Subcutaneous abdominal adipose tissue (tissue), 5 donors: ENCODE data around the gene PHPT1.

ENCODE experiments used
- H3K27ac ChIP-seq: one replicate; pipeline ENCODE4 v1.7.0; 2013; ENCODE audit warnings: low read depth, mild to moderate bottlenecking, inconsistent platforms, low read length, moderate library complexity
- H3K27me3 ChIP-seq, 5 donors: one replicate each; pipeline ENCODE4 v1.7.0; 2013; ENCODE audit warnings: low read length in 5 of 5, inconsistent platforms in 1 of 5; ENCODE audit not compliant: control insufficient read depth in 5 of 5, insufficient read depth in 4 of 5
- H3K36me3 ChIP-seq, 5 donors: one replicate each; pipeline ENCODE4 v1.7.0; 2013; ENCODE audit warnings: low read length in 5 of 5; ENCODE audit not compliant: control insufficient read depth in 5 of 5, insufficient read depth in 5 of 5
- H3K4me1 ChIP-seq, 5 donors: one replicate each; pipeline ENCODE4 v1.7.0; 2013; ENCODE audit warnings: low read length in 5 of 5, mild to moderate bottlenecking in 3 of 5, moderate library complexity in 1 of 5; ENCODE audit not compliant: control insufficient read depth in 5 of 5, insufficient read depth in 5 of 5
- H3K4me3 ChIP-seq, 5 donors: one replicate each; pipeline ENCODE4 v1.7.0; 2013; ENCODE audit warnings: low read length in 5 of 5, low read depth in 1 of 5
- H3K9ac ChIP-seq, 5 donors: one replicate each; pipeline ENCODE4 v1.7.0; 2013; ENCODE audit warnings: low read length in 5 of 5, mild to moderate bottlenecking in 4 of 5, moderate library complexity in 3 of 5
- H3K9me3 ChIP-seq, 5 donors: one replicate each; pipeline ENCODE4 v1.7.0; 2013; ENCODE audit warnings: low read length in 5 of 5; ENCODE audit not compliant: control insufficient read depth in 5 of 5
- donor health status: healthy.
- donor health status: healthy.
- donor health status: healthy.
- donor health status: healthy.
- donor health status: healthy.

The PHPT1 gene

DNA sequence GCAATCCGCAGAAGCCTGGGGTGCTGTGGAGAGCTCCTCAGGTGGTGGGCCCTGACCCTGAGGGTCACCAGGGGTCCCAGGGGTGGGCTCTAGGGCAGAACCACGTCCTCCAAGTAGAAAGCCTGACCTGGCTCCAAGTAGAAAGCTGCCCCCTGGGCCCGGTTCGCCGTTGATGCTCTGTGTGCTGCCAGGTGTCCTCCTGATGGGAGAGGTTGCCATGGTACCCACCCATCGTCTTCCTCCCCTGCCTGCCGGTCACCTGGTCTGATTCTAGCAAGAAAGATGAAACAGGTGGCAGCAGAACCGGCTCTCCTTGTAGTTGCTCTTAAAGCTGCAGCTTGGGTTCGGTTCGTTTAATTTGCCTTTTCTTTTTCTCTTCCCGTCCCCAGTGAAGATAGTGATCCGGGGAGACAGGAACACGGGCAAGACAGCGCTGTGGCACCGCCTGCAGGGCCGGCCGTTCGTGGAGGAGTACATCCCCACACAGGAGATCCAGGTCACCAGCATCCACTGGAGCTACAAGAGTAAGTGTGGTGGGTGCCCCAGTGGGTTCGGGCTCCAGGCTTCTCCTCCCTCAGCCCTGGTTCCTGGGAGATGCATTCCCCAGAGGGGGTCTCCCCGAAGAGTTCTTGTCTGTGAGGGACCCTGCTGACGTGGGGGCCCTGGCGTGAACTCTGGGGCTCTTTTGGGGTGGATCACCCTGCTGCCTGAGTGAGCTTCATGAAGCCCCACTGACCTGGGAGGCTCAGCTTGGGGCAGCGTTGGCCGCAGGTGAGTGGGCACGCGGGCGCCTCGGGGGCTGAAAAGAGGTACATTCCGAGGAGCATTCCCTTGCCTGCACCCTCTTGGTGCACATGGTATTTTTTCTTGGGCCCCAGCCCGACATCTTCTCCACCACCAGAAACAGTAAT is 25.8 kb upstream of the PHPT1 start:
- Histone ChIP-seq H3K36me3 (peaks cover 0 to 51% (median 35%) of the 10 kb centered on the region in 5 donors), H3K9ac (no peak overlapping the region), H3K4me1 (peaks cover 2 to 12% (median 9%) of the 10 kb centered on the region in 5 donors), H3K27me3 (no peaks in the 10 kb centered on the region), H3K27ac (no peak overlapping the region), H3K9me3 (no peaks in the 10 kb centered on the region), H3K4me3 (no peak overlapping the region)

DNA sequence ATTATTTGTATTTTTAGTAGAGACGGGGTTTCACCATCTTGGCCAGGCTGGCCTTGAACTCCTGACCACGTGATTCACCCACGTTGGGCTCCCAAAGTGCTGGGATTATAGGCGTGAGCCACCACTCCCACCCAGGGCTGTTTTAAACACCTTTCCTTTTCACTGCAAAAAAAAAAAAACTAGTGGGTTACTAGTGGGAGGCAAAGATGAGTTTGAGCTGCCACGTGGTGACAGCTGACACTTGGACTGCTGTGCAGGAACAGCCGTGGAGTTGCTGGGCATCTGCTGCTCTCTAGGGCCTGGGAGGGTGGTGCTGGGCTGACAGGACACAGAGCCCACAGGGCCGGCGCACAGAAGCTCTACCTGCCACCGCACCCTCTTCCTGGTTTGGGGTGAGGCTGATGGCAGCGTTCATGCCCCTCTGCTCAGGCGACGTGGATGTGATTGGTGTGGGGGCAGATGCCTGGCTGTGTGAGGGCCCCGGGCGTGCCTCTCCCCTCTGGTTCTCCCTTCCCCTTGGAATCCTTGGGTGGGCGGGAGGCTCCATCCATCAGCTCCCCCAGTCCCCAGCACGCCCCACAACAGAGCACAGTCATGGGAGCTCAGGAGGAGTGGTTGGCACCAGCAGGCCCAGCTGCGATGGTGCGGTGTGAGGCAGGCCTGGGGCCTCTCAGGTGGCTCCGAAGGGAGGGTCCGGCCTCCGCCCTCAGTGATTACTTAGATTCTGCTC is 24.5 kb upstream of the PHPT1 start:
- H3K36me3 ChIP-seq, result peaks cover 0 to 64% (median 48%) of the 10 kb centered on the region in 5 donors

DNA sequence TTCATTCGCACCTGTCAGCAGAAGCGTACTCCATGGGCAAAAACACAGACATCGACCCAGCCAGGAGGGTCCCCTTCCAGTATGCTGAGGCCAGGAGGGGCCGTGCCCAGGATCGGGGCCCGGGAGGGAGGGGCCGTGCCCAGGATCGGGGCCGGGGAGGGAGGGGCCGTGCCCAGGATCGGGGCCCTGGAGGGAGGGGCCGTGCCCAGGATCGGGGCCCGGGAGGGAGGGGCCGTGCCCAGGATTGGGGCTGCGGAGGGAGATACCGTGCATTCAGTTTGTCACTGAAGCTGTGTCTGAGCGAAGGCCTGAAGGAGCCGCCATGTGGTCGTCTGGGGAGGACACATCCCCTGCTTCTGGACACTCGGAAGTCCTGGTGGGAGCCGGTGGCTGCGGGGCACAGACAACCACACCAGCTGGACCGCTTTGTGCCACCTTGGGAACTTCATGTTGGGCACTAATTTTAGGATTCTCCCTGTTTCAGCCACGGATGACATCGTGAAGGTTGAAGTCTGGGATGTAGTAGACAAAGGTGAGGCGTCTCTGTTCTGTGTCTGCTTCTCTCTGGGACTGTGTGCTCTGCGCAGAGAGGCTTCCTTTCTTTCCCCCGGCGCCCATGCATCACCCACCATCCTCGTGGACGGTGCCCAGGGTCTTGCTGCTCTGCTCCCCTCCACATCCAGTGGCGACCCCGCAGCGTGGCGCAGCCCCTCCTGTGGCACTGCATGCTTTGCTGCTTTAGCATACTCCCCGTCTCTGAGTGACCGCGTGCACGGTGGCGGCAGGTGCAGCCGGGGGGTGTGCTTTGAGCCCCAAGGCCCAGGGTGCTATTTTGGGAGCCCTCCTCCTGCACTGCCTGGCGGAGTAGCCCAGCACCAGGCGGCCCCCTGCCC is 23.7 kb upstream of the PHPT1 start:
- no peak overlapping the region for H3K27ac ChIP-seq
- no peaks in the 10 kb centered on the region for H3K27me3 ChIP-seq
- peaks cover 2 to 12% (median 9%) of the 10 kb centered on the region in 5 donors for H3K4me1 ChIP-seq
- no peaks in the 10 kb centered on the region for H3K9me3 ChIP-seq
- no peak overlapping the region for H3K4me3 ChIP-seq
- H3K36me3 ChIP-seq, result peaks cover 0 to 73% (median 57%) of the 10 kb centered on the region in 5 donors
- no peak overlapping the region for H3K9ac ChIP-seq

More for the DNA sequence above, 24.5 kb upstream of the PHPT1 start:
- H3K27me3 ChIP-seq, result no peaks in the 10 kb centered on the region
- peaks cover 2 to 12% (median 9%) of the 10 kb centered on the region in 5 donors for H3K4me1 ChIP-seq
- H3K9me3 ChIP-seq, result no peaks in the 10 kb centered on the region
- H3K27ac ChIP-seq, result no peak overlapping the region
- H3K4me3 ChIP-seq, result no peak overlapping the region
- H3K9ac ChIP-seq, result no peak overlapping the region

DNA sequence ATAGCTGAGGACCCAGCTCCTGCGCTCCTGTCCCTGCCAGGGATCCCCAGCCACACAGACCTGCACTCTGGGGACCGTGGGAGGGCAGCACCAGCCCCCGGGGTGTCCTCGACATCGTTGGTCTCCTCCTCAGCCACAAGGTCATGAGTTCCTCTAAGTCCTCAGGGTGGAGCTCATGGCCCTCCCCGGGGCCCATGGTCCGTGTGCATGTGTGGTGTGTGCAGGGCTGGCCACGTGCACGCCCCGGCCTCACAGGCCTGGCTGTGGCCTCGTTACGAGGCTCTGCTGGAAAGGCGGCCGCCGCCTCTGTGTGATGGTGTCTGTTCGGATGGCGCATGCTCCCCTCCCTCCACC is 23.0 kb upstream of the PHPT1 start:
- H3K9ac ChIP-seq, result no peak overlapping the region
- H3K27ac ChIP-seq, result no peak overlapping the region
- H3K36me3 ChIP-seq, result peaks cover 0 to 79% (median 63%) of the 10 kb centered on the region in 5 donors
- no peaks in the 10 kb centered on the region for H3K9me3 ChIP-seq
- no peaks in the 10 kb centered on the region for H3K27me3 ChIP-seq
- peaks cover 0 to 7% (median 4%) of the 10 kb centered on the region in 5 donors for H3K4me1 ChIP-seq
- H3K4me3 ChIP-seq, result no peak overlapping the region

DNA sequence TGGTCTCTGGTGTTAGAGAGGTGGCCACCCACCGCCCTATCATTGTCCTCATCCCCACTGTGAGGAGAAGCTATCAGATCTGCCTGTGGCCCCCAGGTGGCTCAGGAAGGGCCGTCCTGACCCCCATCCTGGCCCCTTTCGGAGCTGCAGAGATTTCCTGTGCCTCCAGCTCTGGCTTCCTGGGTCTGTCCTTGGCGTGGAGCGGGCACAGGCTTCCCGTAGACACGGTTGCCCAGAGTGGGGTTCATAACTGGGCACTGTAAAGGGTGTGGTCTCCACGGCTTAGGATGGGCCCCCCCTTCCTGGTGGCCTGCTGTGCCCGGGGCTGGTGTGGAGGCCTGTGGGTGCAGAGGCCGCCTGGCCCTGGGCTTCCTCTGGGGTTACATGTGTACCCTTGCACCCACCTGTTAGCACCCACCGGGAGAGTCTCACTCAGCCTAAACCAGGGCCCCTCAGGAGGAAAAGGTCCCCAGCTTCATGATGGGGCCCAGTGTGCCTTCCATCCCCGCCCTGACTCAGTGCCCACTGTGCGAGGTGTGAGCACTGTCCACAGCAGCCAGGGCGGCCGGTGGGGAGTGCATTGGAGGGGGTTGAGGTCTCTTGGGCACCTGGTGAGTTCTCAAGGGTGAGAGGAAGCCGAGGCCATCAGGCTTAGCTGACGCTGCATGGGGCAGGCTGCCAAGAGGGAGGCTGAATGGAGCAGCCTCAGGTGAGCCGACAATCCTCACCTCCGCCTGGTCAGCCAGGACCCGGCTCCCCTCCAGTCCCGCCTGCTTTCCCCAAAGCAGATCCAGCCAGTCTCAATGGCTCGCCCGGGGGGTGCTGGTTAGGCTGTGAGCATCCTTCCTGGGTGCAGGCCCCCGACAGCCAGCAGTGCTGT is 22.3 kb upstream of the PHPT1 start:
- H3K9ac ChIP-seq, result no peak overlapping the region
- peaks cover 0 to 87% (median 71%) of the 10 kb centered on the region in 5 donors for H3K36me3 ChIP-seq
- H3K9me3 ChIP-seq, result no peaks in the 10 kb centered on the region
- no peak overlapping the region for H3K27ac ChIP-seq
- H3K27me3 ChIP-seq, result no peaks in the 10 kb centered on the region
- peaks cover 0 to under 1% (median 0%) of the 10 kb centered on the region in 5 donors for H3K4me1 ChIP-seq
- no peak overlapping the region for H3K4me3 ChIP-seq

DNA sequence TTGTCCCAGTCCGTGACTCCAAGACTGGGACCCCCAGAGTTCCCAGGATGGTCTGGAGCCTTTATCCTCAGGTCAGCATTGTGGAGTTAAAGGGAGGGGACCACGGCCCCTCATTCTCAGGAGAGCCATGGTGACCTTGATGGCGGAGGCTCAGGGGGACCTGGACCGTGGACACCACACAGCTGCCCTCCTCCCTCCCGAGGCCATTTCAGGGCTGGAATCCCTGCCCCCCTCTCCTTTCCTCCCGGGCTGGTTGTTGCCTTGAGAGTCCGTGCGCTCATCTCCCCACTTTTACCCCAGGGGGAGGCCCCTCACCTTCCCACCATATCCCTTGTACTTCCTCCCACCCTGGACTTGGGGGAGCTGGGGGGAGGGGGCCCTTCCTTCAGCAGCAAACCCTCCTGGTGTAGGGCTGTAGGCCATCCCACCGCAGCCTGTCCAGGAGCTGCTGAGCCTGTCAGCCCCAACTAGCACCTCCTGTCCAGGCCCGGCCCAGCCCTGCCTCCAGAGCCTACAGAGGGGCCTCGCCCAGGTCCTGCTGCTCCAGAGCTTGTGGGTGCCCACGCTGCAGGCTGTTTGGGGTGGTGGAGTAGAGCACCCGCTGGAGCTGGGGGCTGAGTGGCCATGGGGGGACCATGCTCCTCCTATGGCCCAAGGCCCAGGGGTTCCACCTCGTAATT is 21.3 kb upstream of the PHPT1 start:
- Histone ChIP-seq H3K4me1 (no peaks in the 10 kb centered on the region), H3K27me3 (no peaks in the 10 kb centered on the region), H3K4me3 (no peak overlapping the region), H3K27ac (no peak overlapping the region), H3K9ac (no peak overlapping the region), H3K9me3 (no peaks in the 10 kb centered on the region), H3K36me3 (peaks cover 0 to 97% (median 80%) of the 10 kb centered on the region in 5 donors)

DNA sequence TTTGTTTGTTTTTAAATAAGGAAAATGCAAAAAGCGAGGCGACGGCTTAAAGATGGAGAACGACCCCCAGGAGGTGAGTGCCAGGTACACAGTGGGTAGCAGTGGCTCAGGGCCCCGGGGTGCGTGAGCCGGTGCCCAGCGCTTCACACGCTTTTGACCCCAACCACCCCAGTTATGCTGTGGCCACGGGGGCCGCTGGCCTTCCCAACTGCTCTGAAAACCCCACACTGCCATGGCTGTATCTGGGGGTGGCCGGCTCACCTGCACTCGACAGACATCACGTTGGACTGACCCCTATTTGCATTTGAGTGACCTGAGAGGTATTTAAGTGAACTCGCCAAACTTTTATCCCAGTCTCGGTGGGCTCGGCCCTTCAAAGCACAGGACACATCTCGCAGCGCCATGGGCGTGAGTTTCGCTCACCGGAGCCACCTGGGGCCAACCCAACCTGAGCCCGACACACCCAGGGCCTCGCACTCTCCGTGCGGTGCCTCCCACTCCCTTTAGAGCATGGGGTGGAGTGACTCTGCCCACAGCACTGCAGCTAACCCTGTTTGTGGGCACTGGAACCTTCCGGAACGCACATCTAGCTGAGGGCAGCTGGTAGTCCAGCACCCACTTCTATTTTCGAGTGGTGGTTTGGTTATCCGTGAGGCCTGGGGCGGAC is 20.6 kb upstream of the PHPT1 start:
- H3K36me3 ChIP-seq, result peaks cover 0 to 91% (median 78%) of the 10 kb centered on the region in 5 donors
- H3K27me3 ChIP-seq, result no peaks in the 10 kb centered on the region
- H3K4me1 ChIP-seq, result no peaks in the 10 kb centered on the region
- H3K27ac ChIP-seq, result no peak overlapping the region
- H3K4me3 ChIP-seq, result no peak overlapping the region
- no peaks in the 10 kb centered on the region for H3K9me3 ChIP-seq
- H3K9ac ChIP-seq, result no peak overlapping the region

DNA sequence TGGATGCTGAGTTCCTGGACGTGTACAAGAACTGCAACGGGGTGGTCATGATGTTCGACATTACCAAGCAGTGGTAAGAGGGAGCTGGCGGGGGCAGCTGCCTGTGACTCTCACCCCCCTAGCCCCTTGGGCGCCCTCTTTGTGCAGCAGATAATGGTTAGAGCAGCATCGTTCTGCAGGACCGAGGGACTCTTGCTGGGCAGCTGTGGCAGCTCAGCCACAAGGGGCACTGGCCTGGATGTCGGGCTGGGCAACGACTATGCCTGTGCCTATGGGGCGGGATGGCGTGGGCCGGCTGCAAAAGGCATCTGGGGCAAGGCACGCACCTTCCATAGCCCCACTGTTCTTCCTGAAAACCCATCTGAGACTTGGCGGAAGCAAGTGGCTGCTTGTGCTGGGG is 19.8 kb upstream of the PHPT1 start:
- H3K36me3 ChIP-seq, result peaks cover 0 to 87% (median 74%) of the 10 kb centered on the region in 5 donors
- H3K9ac ChIP-seq, result no peak overlapping the region
- no peaks in the 10 kb centered on the region for H3K9me3 ChIP-seq
- no peaks in the 10 kb centered on the region for H3K4me1 ChIP-seq
- no peak overlapping the region for H3K27ac ChIP-seq
- no peak overlapping the region for H3K4me3 ChIP-seq
- H3K27me3 ChIP-seq, result no peaks in the 10 kb centered on the region
